Activated T-helper 17 cell treated with anti-CD3 and anti-CD28 coated beads, Interleukin-2, amount 50 U/mL, for 72 hours (primary cell): ENCODE measurements around the gene USP53. TPM values are rescaled to one million over a fixed set of nuclear protein-coding genes. Genes with fewer than 3 reads are reported as not detected.

ENCODE experiments used
- ATAC-seq: fragments of 150-1000 bp; cut with Tn5 transposase; replicated peaks from 2 replicates; pipeline ENCODE4 v1.10.0; 2021; ENCODE audit warnings: mild to moderate bottlenecking, moderate library complexity
- H3K27ac Mint-ChIP-seq: one replicate; pipeline ENCODE4 v1.8.0; 2022; ENCODE audit warnings: mixed read lengths
- H3K27me3 Mint-ChIP-seq: one replicate; pipeline ENCODE4 v1.8.0; 2022; ENCODE audit warnings: mixed read lengths
- H3K36me3 Mint-ChIP-seq: one replicate; pipeline ENCODE4 v1.8.0; 2022; ENCODE audit warnings: low read depth, mild to moderate bottlenecking, mixed read lengths
- H3K4me1 Mint-ChIP-seq: one replicate; pipeline ENCODE4 v1.8.0; 2022; ENCODE audit warnings: mixed read lengths
- H3K4me3 Mint-ChIP-seq: one replicate; pipeline ENCODE4 v1.8.0; 2022; ENCODE audit warnings: mild to moderate bottlenecking, mixed read lengths
- H3K9me3 Mint-ChIP-seq: one replicate; pipeline ENCODE4 v1.8.0; 2022; ENCODE audit warnings: mixed read lengths
- total RNA-seq, 2 donors: library from RNA; stranded (reverse); gene quantifications; one replicate each; pipeline ENCODE4 v1.2.3, GENCODE V29; 2022

The USP53 gene
- total RNA-seq, 2 donors from 2014 or later: 9.7 to 27.7 TPM

GRCh38 chr4:119209077-119209476 is 3.4 kb upstream of the USP53 start:
- H3K4me3 Mint-ChIP-seq: peak overlapping the region; percentile 54
- H3K27me3 Mint-ChIP-seq: no peaks in the 10 kb centered on the region
- peaks cover 13% of the 10 kb centered on the region for H3K36me3 Mint-ChIP-seq
- H3K4me1 Mint-ChIP-seq: peaks cover 26% of the 10 kb centered on the region
- ATAC-seq: peak; percentile 54
- no peaks in the 10 kb centered on the region for H3K9me3 Mint-ChIP-seq
- peak overlapping the region; percentile 77 for H3K27ac Mint-ChIP-seq

- H3K9me3 Mint-ChIP-seq: no peaks in the 10 kb centered on the region
- H3K27me3 Mint-ChIP-seq: no peaks in the 10 kb centered on the region
- no peak for ATAC-seq
- peaks cover 26% of the 10 kb centered on the region for H3K4me1 Mint-ChIP-seq
- peaks cover 13% of the 10 kb centered on the region for H3K36me3 Mint-ChIP-seq
- H3K27ac Mint-ChIP-seq: peak overlapping the region; percentile 77
- peak overlapping the region; percentile 54 for H3K4me3 Mint-ChIP-seq
Observed at GRCh38 chr4:119209586-119209985, 2.9 kb upstream of the USP53 start.

GRCh38 chr4:119210775-119211174 is 1.7 kb upstream of the USP53 start:
- H3K4me3 Mint-ChIP-seq: peak overlapping the region; percentile 96
- H3K27ac Mint-ChIP-seq: peak overlapping the region; percentile 99
- no peaks in the 10 kb centered on the region for H3K27me3 Mint-ChIP-seq
- H3K4me1 Mint-ChIP-seq: peaks cover 30% of the 10 kb centered on the region
- H3K9me3 Mint-ChIP-seq: no peaks in the 10 kb centered on the region
- ATAC-seq: no peak
- peaks cover 13% of the 10 kb centered on the region for H3K36me3 Mint-ChIP-seq

- peak; percentile 8 for ATAC-seq
- Mint-ChIP-seq H3K27ac (peak overlapping the region; percentile 99), H3K4me3 (peak overlapping the region; percentile 96), H3K36me3 (peaks cover 23% of the 10 kb centered on the region), H3K4me1 (peaks cover 30% of the 10 kb centered on the region), H3K9me3 (no peaks in the 10 kb centered on the region), H3K27me3 (no peaks in the 10 kb centered on the region)
Observed at GRCh38 chr4:119211867-119212233, 663 bp upstream of the USP53 start.

GRCh38 chr4:119212964-119213606 is 572 bp downstream of the USP53 start:
- Mint-ChIP-seq H3K36me3 (peaks cover 35% of the 10 kb centered on the region), H3K27me3 (no peaks in the 10 kb centered on the region)

GRCh38 chr4:119218093-119218492 is 5.6 kb downstream of the USP53 start:
- H3K4me3 Mint-ChIP-seq: no peak overlapping the region
- no peak for ATAC-seq
- H3K27me3 Mint-ChIP-seq: no peaks in the 10 kb centered on the region
- no peaks in the 10 kb centered on the region for H3K9me3 Mint-ChIP-seq
- peaks cover 62% of the 10 kb centered on the region for H3K36me3 Mint-ChIP-seq
- peaks cover 21% of the 10 kb centered on the region for H3K4me1 Mint-ChIP-seq
- H3K27ac Mint-ChIP-seq: no peak overlapping the region

More at GRCh38 chr4:119212964-119213606, 572 bp downstream of the USP53 start:
- H3K27ac Mint-ChIP-seq: peak overlapping the region; percentile 99
- H3K9me3 Mint-ChIP-seq: no peaks in the 10 kb centered on the region
- ATAC-seq: peak; percentile 66
- peak overlapping the region; percentile 96 for H3K4me3 Mint-ChIP-seq
- peaks cover 34% of the 10 kb centered on the region for H3K4me1 Mint-ChIP-seq

- H3K4me3 Mint-ChIP-seq: no peak overlapping the region
- H3K27ac Mint-ChIP-seq: no peak overlapping the region
- ATAC-seq: no peak
- H3K36me3 Mint-ChIP-seq: peaks cover 75% of the 10 kb centered on the region
- H3K9me3 Mint-ChIP-seq: peaks cover 4% of the 10 kb centered on the region
- no peaks in the 10 kb centered on the region for H3K27me3 Mint-ChIP-seq
- peaks cover 25% of the 10 kb centered on the region for H3K4me1 Mint-ChIP-seq
Observed at GRCh38 chr4:119221412-119221811, 8.9 kb downstream of the USP53 start.

GRCh38 chr4:119227690-119228089 is 15.2 kb downstream of the USP53 start:
- ATAC-seq: peak; percentile 46
- Mint-ChIP-seq H3K27me3 (no peaks in the 10 kb centered on the region), H3K27ac (no peak overlapping the region), H3K4me1 (peaks cover 20% of the 10 kb centered on the region), H3K9me3 (peaks cover 4% of the 10 kb centered on the region), H3K4me3 (no peak overlapping the region), H3K36me3 (peaks cover 29% of the 10 kb centered on the region)

GRCh38 chr4:119228406-119228805 is 15.9 kb downstream of the USP53 start:
- H3K4me1 Mint-ChIP-seq: peaks cover 19% of the 10 kb centered on the region
- ATAC-seq: no peak
- no peak overlapping the region for H3K27ac Mint-ChIP-seq

GRCh38 chr4:119229908-119230687 is 17.6 kb downstream of the USP53 start:
- Mint-ChIP-seq H3K27me3 (no peaks in the 10 kb centered on the region), H3K27ac (no peak overlapping the region), H3K4me1 (peaks cover 22% of the 10 kb centered on the region), H3K4me3 (no peak overlapping the region), H3K36me3 (peaks cover 10% of the 10 kb centered on the region), H3K9me3 (no peaks in the 10 kb centered on the region)
- no peak for ATAC-seq

More at GRCh38 chr4:119228406-119228805, 15.9 kb downstream of the USP53 start:
- Mint-ChIP-seq H3K9me3 (peaks cover 4% of the 10 kb centered on the region), H3K4me3 (no peak overlapping the region), H3K27me3 (no peaks in the 10 kb centered on the region), H3K36me3 (peaks cover 23% of the 10 kb centered on the region)

GRCh38 chr4:119231491-119231890 is 19.0 kb downstream of the USP53 start:
- no peaks in the 10 kb centered on the region for H3K9me3 Mint-ChIP-seq
- H3K4me3 Mint-ChIP-seq: no peak overlapping the region
- ATAC-seq: no peak
- peaks cover 19% of the 10 kb centered on the region for H3K36me3 Mint-ChIP-seq
- no peak overlapping the region for H3K27ac Mint-ChIP-seq
- H3K4me1 Mint-ChIP-seq: peaks cover 30% of the 10 kb centered on the region
- no peaks in the 10 kb centered on the region for H3K27me3 Mint-ChIP-seq

- ATAC-seq: peak; percentile 37
- H3K4me3 Mint-ChIP-seq: no peak overlapping the region
- no peak overlapping the region for H3K27ac Mint-ChIP-seq
- peaks cover 23% of the 10 kb centered on the region for H3K36me3 Mint-ChIP-seq
- no peaks in the 10 kb centered on the region for H3K9me3 Mint-ChIP-seq
- no peaks in the 10 kb centered on the region for H3K27me3 Mint-ChIP-seq
- H3K4me1 Mint-ChIP-seq: peaks cover 35% of the 10 kb centered on the region
Observed at GRCh38 chr4:119232286-119232685, 19.8 kb downstream of the USP53 start.

GRCh38 chr4:119233191-119233590 is 20.7 kb downstream of the USP53 start:
- peak overlapping the region; percentile 49 for H3K4me3 Mint-ChIP-seq
- peaks cover 30% of the 10 kb centered on the region for H3K36me3 Mint-ChIP-seq
- H3K27ac Mint-ChIP-seq: peak overlapping the region; percentile 20
- H3K4me1 Mint-ChIP-seq: peaks cover 41% of the 10 kb centered on the region
- no peak for ATAC-seq
- no peaks in the 10 kb centered on the region for H3K27me3 Mint-ChIP-seq
- H3K9me3 Mint-ChIP-seq: no peaks in the 10 kb centered on the region

GRCh38 chr4:119233750-119234149 is 21.2 kb downstream of the USP53 start:
- Mint-ChIP-seq H3K4me3 (peak overlapping the region; percentile 49), H3K27me3 (no peaks in the 10 kb centered on the region)
- no peak for ATAC-seq

GRCh38 chr4:119237201-119237600 is 24.7 kb downstream of the USP53 start:
- Mint-ChIP-seq H3K4me1 (peaks cover 38% of the 10 kb centered on the region), H3K27ac (no peak overlapping the region), H3K9me3 (no peaks in the 10 kb centered on the region), H3K4me3 (no peak overlapping the region), H3K27me3 (no peaks in the 10 kb centered on the region), H3K36me3 (peaks cover 62% of the 10 kb centered on the region)
- ATAC-seq: no peak

More at GRCh38 chr4:119233750-119234149, 21.2 kb downstream of the USP53 start:
- Mint-ChIP-seq H3K36me3 (peaks cover 36% of the 10 kb centered on the region), H3K4me1 (peaks cover 46% of the 10 kb centered on the region), H3K9me3 (no peaks in the 10 kb centered on the region), H3K27ac (peak overlapping the region; percentile 20)
